ENCODE results near the gene TBATA. TPM values are rescaled to one million over a fixed set of nuclear protein-coding genes. Genes with fewer than 3 reads are reported as not detected.

The TBATA gene
- polyA plus RNA-seq, 1 donor (not counting 4 experiments of a cell fraction or from before 2014, with no cell fraction given), result not detected

DNA sequence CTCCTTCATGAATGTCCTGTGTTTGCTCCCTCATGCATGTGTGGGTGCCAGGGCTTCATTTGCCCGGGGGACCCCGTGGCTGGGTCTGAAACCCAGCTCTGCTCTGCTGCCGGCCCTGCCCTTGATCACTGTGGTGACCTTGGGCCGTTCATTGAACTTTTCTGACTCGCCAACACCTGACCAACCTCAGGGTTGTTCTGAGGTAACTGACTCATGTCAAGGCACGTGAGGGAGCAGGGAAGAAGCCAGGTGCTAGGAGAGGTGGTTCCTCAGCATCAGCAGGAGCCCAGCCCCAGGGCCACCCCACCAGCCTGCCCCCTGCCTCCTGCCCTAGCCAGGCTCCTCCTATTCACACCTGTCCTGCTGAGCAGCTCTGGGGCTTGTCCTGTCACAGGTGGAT lies 47.9 kb downstream of the TBATA start:
- no peak for DNase-seq (ENCODE audit: low read depth, low spot score)
- no peaks in the 10 kb centered on the region for H3K36me3 ChIP-seq (ENCODE audit: control insufficient read depth in 2 of 2, extremely low read depth in 1 of 2, insufficient read depth in 2 of 2, low read length in 2 of 2)
- no peak for TF ChIP-seq EZH2 (IDR thresholded peaks at IDR 0.05; ENCODE audit: low read length)
- no peak for TF ChIP-seq CTCF (optimal IDR thresholded peaks at IDR 0.05 in 1 of 3, IDR thresholded peaks at IDR 0.05 in 1 of 3, conservative IDR thresholded peaks at IDR 0.05 in 1 of 3; ENCODE audit: extremely low read depth in 1 of 3, insufficient read depth in 2 of 3, low read length in 3 of 3)

DNA sequence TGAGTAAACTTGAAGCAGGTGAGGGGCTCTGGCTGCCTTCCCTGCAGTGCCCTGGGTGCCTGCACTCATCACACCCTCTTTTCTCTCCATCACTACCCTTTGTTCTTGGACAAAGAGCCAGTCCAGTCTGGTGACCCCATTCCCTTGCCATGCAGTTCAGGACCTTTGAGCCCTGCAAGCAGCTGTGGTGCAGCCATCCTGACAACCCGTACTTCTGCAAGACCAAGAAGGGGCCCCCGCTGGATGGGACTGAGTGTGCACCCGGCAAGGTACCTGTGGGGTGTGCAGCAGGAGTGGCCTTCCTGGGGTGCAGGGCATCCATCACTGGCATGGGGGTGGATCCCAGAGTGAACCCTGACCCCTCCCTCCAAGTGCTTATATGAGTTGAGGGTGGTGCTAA lies 48.7 kb downstream of the TBATA start:
- Histone ChIP-seq H3K9me1 (ENCODE audit: control insufficient read depth, extremely low read depth, insufficient read depth, low read length) (no peaks in the 10 kb centered on the region), H3K4me3 (ENCODE audit: control insufficient read depth in 2 of 3, extremely low read depth in 1 of 3, insufficient read depth in 2 of 3, low read depth in 1 of 3, low read length in 3 of 3) (no peak overlapping the region), H3K79me2 (ENCODE audit: control insufficient read depth, insufficient read depth, low read length) (no peaks in the 10 kb centered on the region), H3K9ac (ENCODE audit: control insufficient read depth, extremely low read depth, insufficient read depth, low read length) (no peak overlapping the region), H3K4me1 (ENCODE audit: control insufficient read depth, extremely low read depth, insufficient read depth, low read length) (no peaks in the 10 kb centered on the region), H4K20me1 (ENCODE audit: control insufficient read depth, extremely low read depth, insufficient read depth, low read length) (no peaks in the 10 kb centered on the region), H3K9me3 (ENCODE audit: control insufficient read depth, low read depth, low read length) (no peaks in the 10 kb centered on the region), H2AFZ (ENCODE audit: control insufficient read depth, low read length) (no peak overlapping the region), H3K27ac (ENCODE audit: control insufficient read depth, insufficient read depth, low read length) (no peak overlapping the region), H3K4me2 (ENCODE audit: control insufficient read depth, extremely low read depth, insufficient read depth, low read depth, low read length) (no peak overlapping the region), H3K36me3 (ENCODE audit: control insufficient read depth in 2 of 2, extremely low read depth in 1 of 2, insufficient read depth in 2 of 2, low read length in 2 of 2) (no peaks in the 10 kb centered on the region), H3K27me3 (ENCODE audit: control insufficient read depth, extremely low read depth, insufficient read depth, low read length) (peaks cover 21% of the 10 kb centered on the region)
- DNase-seq (ENCODE audit: low read depth, low spot score) (no peak), FAIRE-seq (no peak)
- dilution Hi-C loops (cut with MboI; ENCODE audit: extremely low pct_ligation_motif_present, low sequenced_read_pairs), result no loop called here
- no peak for TF ChIP-seq CTCF (optimal IDR thresholded peaks at IDR 0.05 in 1 of 3, IDR thresholded peaks at IDR 0.05 in 1 of 3, conservative IDR thresholded peaks at IDR 0.05 in 1 of 3; ENCODE audit: extremely low read depth in 1 of 3, insufficient read depth in 2 of 3, low read length in 3 of 3)
- no peak for TF ChIP-seq EZH2 (IDR thresholded peaks at IDR 0.05; ENCODE audit: low read length)

More for the DNA sequence above, 47.9 kb downstream of the TBATA start:
- Histone ChIP-seq H3K4me1 (ENCODE audit: control insufficient read depth, extremely low read depth, insufficient read depth, low read length) (no peaks in the 10 kb centered on the region), H3K9me3 (ENCODE audit: control insufficient read depth, low read depth, low read length) (no peaks in the 10 kb centered on the region), H2AFZ (ENCODE audit: control insufficient read depth, low read length) (no peak overlapping the region), H4K20me1 (ENCODE audit: control insufficient read depth, extremely low read depth, insufficient read depth, low read length) (no peaks in the 10 kb centered on the region), H3K27me3 (ENCODE audit: control insufficient read depth, extremely low read depth, insufficient read depth, low read length) (peaks cover 27% of the 10 kb centered on the region), H3K4me2 (ENCODE audit: control insufficient read depth, extremely low read depth, insufficient read depth, low read depth, low read length) (no peak overlapping the region), H3K27ac (ENCODE audit: control insufficient read depth, insufficient read depth, low read length) (no peak overlapping the region), H3K9me1 (ENCODE audit: control insufficient read depth, extremely low read depth, insufficient read depth, low read length) (no peaks in the 10 kb centered on the region), H3K4me3 (ENCODE audit: control insufficient read depth in 2 of 3, extremely low read depth in 1 of 3, insufficient read depth in 2 of 3, low read depth in 1 of 3, low read length in 3 of 3) (no peak overlapping the region), H3K79me2 (ENCODE audit: control insufficient read depth, insufficient read depth, low read length) (no peaks in the 10 kb centered on the region), H3K9ac (ENCODE audit: control insufficient read depth, extremely low read depth, insufficient read depth, low read length) (no peak overlapping the region)
- dilution Hi-C loops (cut with MboI; ENCODE audit: extremely low pct_ligation_motif_present, low sequenced_read_pairs), result no loop called here
- FAIRE-seq, result no peak
